ENCODE measurements around the gene ABHD12B.

Gene ABHD12B

GRCh38 chr14:50904719-50905118 is 32.9 kb downstream of the ABHD12B start:
- TF ChIP-seq REST (IDR thresholded peaks at IDR 0.05; ENCODE audit: insufficient read depth in 1 of 2, low read depth in 2 of 2, low read length in 2 of 2) = no peak
- no peak for TF ChIP-seq POLR2AphosphoS5 (IDR thresholded peaks at IDR 0.05; ENCODE audit: low read depth, low read length)
- no peak for TF ChIP-seq SIN3A (IDR thresholded peaks at IDR 0.05; ENCODE audit: borderline replicate concordance, insufficient read depth, low read length)
- no peak for TF ChIP-seq TAF1 (IDR thresholded peaks at IDR 0.05; ENCODE audit: borderline replicate concordance, insufficient read depth, low read length)

- no peak for TF ChIP-seq FOXP2 (optimal IDR thresholded peaks at IDR 0.05; ENCODE audit: borderline replicate concordance, extremely low read depth, extremely low read length, insufficient read depth)
- no peak for TF ChIP-seq POLR2AphosphoS5 (IDR thresholded peaks at IDR 0.05; ENCODE audit: low read depth, low read length)
- no peak for TF ChIP-seq SIN3A (IDR thresholded peaks at IDR 0.05; ENCODE audit: borderline replicate concordance, insufficient read depth, low read length)
- no peak for TF ChIP-seq REST (IDR thresholded peaks at IDR 0.05; ENCODE audit: insufficient read depth in 1 of 2, low read depth in 2 of 2, low read length in 2 of 2)
- no peak for TF ChIP-seq TAF1 (IDR thresholded peaks at IDR 0.05; ENCODE audit: borderline replicate concordance, insufficient read depth, low read length)
Observed at GRCh38 chr14:50906326-50907065, 34.6 kb downstream of the ABHD12B start.

- no peak for TF ChIP-seq FOXP2 (optimal IDR thresholded peaks at IDR 0.05; ENCODE audit: borderline replicate concordance, extremely low read depth, extremely low read length, insufficient read depth)
- TF ChIP-seq TAF1 (IDR thresholded peaks at IDR 0.05; ENCODE audit: borderline replicate concordance, insufficient read depth, low read length) = no peak
- TF ChIP-seq REST (IDR thresholded peaks at IDR 0.05; ENCODE audit: insufficient read depth in 1 of 2, low read depth in 2 of 2, low read length in 2 of 2) = no peak
- no peak for TF ChIP-seq SIN3A (IDR thresholded peaks at IDR 0.05; ENCODE audit: borderline replicate concordance, insufficient read depth, low read length)
- TF ChIP-seq POLR2AphosphoS5 (IDR thresholded peaks at IDR 0.05; ENCODE audit: low read depth, low read length) = no peak
Observed at GRCh38 chr14:50910495-50911420, 38.9 kb downstream of the ABHD12B start.

- TF ChIP-seq TAF1 (IDR thresholded peaks at IDR 0.05; ENCODE audit: borderline replicate concordance, insufficient read depth, low read length) = no peak
- no peak for TF ChIP-seq FOXP2 (optimal IDR thresholded peaks at IDR 0.05; ENCODE audit: borderline replicate concordance, extremely low read depth, extremely low read length, insufficient read depth)
- no peak for TF ChIP-seq POLR2AphosphoS5 (IDR thresholded peaks at IDR 0.05; ENCODE audit: low read depth, low read length)
Observed at GRCh38 chr14:50917449-50917848, 45.6 kb downstream of the ABHD12B start.

GRCh38 chr14:50920482-50921230 is 48.8 kb downstream of the ABHD12B start:
- TF ChIP-seq SIN3A (IDR thresholded peaks at IDR 0.05; ENCODE audit: borderline replicate concordance, insufficient read depth, low read length) = no peak
- no peak for TF ChIP-seq FOXP2 (optimal IDR thresholded peaks at IDR 0.05; ENCODE audit: borderline replicate concordance, extremely low read depth, extremely low read length, insufficient read depth)
- TF ChIP-seq TAF1 (IDR thresholded peaks at IDR 0.05; ENCODE audit: borderline replicate concordance, insufficient read depth, low read length) = no peak
- TF ChIP-seq REST (IDR thresholded peaks at IDR 0.05; ENCODE audit: insufficient read depth in 1 of 2, low read depth in 2 of 2, low read length in 2 of 2) = no peak
- TF ChIP-seq POLR2AphosphoS5 (IDR thresholded peaks at IDR 0.05; ENCODE audit: low read depth, low read length) = no peak
